ENCODE results near the gene SLC6A8. TPM values are rescaled to one million over a fixed set of nuclear protein-coding genes. Genes with fewer than 3 reads are reported as not detected.
"Not testable (repeated sequence)": the region's sequence is repeated elsewhere in the genome, so short reads cannot be mapped to it uniquely, and the experiment has no call there.

Gene SLC6A8
- total RNA-seq, 2 donors from 2014 or later: 25.4 to 95.4 TPM

DNA sequence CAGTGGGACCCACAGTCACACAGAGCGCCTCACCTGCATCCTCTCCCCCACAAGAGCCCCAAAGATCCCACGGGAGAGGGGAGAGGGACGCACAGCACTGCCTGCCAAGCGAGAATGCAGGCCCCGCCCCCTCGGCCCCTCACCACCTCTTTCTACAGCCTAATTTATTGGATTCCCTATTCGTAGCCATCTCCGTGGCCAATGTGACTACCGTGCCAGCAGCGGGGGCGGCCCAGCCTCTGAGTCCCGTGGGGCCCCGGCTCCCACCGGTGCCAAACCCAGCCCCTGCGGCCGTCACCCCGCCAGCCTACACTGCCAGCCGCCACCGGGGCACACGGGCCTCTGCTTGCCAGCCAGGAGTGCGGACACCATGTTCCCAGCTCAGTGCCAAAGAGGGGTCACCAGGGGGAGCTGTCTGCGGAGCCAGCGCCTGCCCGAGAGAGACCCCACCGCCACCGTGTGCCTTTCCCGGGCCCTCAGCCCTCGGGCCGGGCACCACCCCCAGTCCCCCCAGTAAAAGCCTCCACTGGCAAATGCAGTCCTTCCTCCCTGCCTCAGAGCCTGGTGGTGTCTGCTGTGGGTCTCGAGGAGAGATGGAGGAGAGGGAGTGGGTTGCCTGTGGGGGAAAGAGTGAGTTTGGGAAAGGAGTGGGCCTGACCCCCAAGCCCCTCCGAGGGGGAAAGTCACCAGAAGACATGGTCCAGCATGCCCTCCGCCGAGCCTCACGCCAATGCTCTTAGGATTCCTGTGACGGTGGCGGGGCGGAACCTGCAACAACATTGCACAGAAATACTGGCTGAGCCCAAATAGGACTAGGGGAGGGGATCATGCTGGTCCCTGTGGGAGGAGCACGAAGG, 56.7 kb downstream of the SLC6A8 start:
- no peaks in the 10 kb centered on the region for H3K27me3 ChIP-seq (replicated peaks; ENCODE audit: insufficient read depth)
- no peaks in the 10 kb centered on the region for H3K36me3 ChIP-seq
- intact Hi-C loops (cut with DNase I): no loop called here
- no peak overlapping the region for H3K4me3 ChIP-seq
- peak overlapping the region in 1 of 2 donors; percentile 56 for H3K27ac ChIP-seq
- no peaks in the 10 kb centered on the region for H3K4me1 ChIP-seq (replicated peaks)
- no peak for DNase-seq (ENCODE audit: low spot score)
- TF ChIP-seq, protein P1, sequence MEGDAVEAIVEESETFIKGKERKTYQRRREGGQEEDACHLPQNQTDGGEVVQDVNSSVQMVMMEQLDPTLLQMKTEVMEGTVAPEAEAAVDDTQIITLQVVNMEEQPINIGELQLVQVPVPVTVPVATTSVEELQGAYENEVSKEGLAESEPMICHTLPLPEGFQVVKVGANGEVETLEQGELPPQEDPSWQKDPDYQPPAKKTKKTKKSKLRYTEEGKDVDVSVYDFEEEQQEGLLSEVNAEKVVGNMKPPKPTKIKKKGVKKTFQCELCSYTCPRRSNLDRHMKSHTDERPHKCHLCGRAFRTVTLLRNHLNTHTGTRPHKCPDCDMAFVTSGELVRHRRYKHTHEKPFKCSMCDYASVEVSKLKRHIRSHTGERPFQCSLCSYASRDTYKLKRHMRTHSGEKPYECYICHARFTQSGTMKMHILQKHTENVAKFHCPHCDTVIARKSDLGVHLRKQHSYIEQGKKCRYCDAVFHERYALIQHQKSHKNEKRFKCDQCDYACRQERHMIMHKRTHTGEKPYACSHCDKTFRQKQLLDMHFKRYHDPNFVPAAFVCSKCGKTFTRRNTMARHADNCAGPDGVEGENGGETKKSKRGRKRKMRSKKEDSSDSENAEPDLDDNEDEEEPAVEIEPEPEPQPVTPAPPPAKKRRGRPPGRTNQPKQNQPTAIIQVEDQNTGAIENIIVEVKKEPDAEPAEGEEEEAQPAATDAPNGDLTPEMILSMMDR (IDR thresholded peaks at IDR 0.05): no peak
- no peak for TF ChIP-seq POLR2A (IDR thresholded peaks at IDR 0.05)
- TF ChIP-seq POLR2AphosphoS5 (IDR thresholded peaks at IDR 0.05): no peak
- no peaks in the 10 kb centered on the region for H3K9me3 ChIP-seq
- WGBS: 8% methylated on average over 30 of the region's 38 CpGs

DNA sequence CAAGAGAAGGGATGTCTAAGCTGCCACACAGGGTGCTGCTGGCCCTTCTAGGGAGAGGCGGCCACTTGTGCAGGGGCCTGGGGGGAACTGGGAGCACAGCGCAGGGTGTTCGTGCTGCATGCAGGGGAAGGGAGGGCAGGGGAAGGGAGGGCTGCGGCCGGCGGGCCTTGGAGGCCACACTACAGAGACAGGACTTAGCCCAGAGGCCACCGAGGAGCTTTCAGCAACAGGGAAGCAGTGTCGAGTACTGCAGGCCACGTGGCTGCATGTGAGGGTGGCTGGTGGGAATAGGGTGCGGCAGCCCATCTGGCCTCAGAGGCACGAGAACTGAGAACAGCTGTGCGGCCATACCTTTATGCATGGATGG, 57.3 kb downstream of the SLC6A8 start:
- H3K4me3 ChIP-seq; H3K27ac ChIP-seq; H3K27me3 ChIP-seq (replicated peaks; ENCODE audit: insufficient read depth); H3K36me3 ChIP-seq; DNase-seq (ENCODE audit: low spot score); intact Hi-C loops (cut with DNase I); H3K4me1 ChIP-seq (replicated peaks); H3K9me3 ChIP-seq: not testable (repeated sequence)
- WGBS: 45% methylated on average over 10 of the region's 12 CpGs

Small RNA genes within 50 kb of the gene (small RNA-seq; reads per million reads assigned to genes)
- 0 reads per million in 2 donors for gene RN7SL687P

Other genes starting within 250 kb of the SLC6A8 start
- gene TREX2, start 241.9 kb upstream of the SLC6A8 start, total RNA-seq: 1 to 10 TPM; 5.8 to 6.3 TPM
- 10 to 100 TPM; 18.1 to 35.7 TPM for gene HAUS7, start 217.3 kb upstream of the SLC6A8 start, total RNA-seq
- 100 to 1,000 TPM in 1 of 2 donors, 10 to 100 TPM in 1; 16.9 to 174 TPM for gene BGN, start 192.9 kb upstream of the SLC6A8 start, total RNA-seq
- under 1 TPM in 1 of 2 donors, not detected in 1; 0.85 TPM for gene ATP2B3, start 170.3 kb upstream of the SLC6A8 start, total RNA-seq
- gene CCNQ, start 88.8 kb upstream of the SLC6A8 start, total RNA-seq: 10 to 100 TPM; 33.8 to 55.9 TPM
- 1 to 10 TPM in 1 of 2 donors, not detected in 1; 3.5 TPM for gene DUSP9, start 40.7 kb upstream of the SLC6A8 start, total RNA-seq
- 10 to 100 TPM in 1 of 2 donors, 1 to 10 TPM in 1; 8.5 to 50.6 TPM for gene PNCK, start 14.1 kb upstream of the SLC6A8 start, total RNA-seq
- 100 to 1,000 TPM; 144 to 244 TPM for gene BCAP31, start 36.5 kb downstream of the SLC6A8 start, total RNA-seq
- 10 to 100 TPM in 1 of 2 donors, 1 to 10 TPM in 1; 9.7 to 97.8 TPM for gene ABCD1, start 36.9 kb downstream of the SLC6A8 start, total RNA-seq
- 10 to 100 TPM; 20.9 to 52.7 TPM for gene PLXNB3, start 76.3 kb downstream of the SLC6A8 start, total RNA-seq
- 1 to 10 TPM; 1.4 to 2.7 TPM for gene SRPK3, start 93.1 kb downstream of the SLC6A8 start, total RNA-seq
- gene IDH3G, start 106.4 kb downstream of the SLC6A8 start, total RNA-seq: 100 to 1,000 TPM; 106 to 122 TPM
- 100 to 1,000 TPM; 288 to 623 TPM for gene SSR4, start 106.7 kb downstream of the SLC6A8 start, total RNA-seq
- 10 to 100 TPM in 1 of 2 donors, 1 to 10 TPM in 1; 7.2 to 16.8 TPM for gene PDZD4, start 142.6 kb downstream of the SLC6A8 start, total RNA-seq
- gene L1CAM, start 198.2 kb downstream of the SLC6A8 start, total RNA-seq: 10 to 100 TPM in 1 of 2 donors, under 1 TPM in 1; 0.73 to 18.0 TPM
- gene AVPR2, start 216.7 kb downstream of the SLC6A8 start, total RNA-seq: 1 to 10 TPM in 1 of 2 donors, under 1 TPM in 1; 0.41 to 2.5 TPM
- 10 to 100 TPM; 11.9 to 41.1 TPM for gene ARHGAP4, start 238.3 kb downstream of the SLC6A8 start, total RNA-seq
- 10 to 100 TPM; 47.5 to 64.9 TPM for gene NAA10, start 247.1 kb downstream of the SLC6A8 start, total RNA-seq

All from prostate gland (tissue), 2 donors.